Measurements from ENCODE around the gene NCAPH2. TPM values are rescaled to one million over a fixed set of nuclear protein-coding genes. Genes with fewer than 3 reads are reported as not detected.

The NCAPH2 gene
- total and polyA plus RNA-seq, 2 experiments from 2014 or later: 50.3 to 59.4 TPM

DNA sequence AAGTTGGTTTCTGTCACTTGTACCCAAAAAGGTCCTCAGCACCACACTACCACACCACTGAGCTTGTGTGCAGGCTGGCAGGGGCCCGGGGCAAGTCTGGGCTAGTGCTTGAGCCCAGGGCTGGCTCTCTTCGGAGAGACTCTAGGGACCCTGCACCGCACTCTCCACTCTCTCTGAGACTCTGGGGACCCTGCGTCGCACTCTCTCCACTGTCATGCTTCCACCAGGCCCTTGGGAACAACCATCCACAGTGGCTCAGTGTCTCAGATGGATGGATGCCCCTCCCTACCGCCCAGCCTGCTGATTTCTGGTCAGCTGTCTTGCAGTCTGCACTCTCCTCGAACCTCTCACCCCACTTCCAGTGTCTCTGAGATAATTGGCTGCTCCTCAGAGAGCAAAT lies 31.2 kb upstream of the NCAPH2 start:
- Histone ChIP-seq H3K27me3 (peaks cover 32% of the 10 kb centered on the region), H3K9me3 (ENCODE audit: low read depth) (no peaks in the 10 kb centered on the region), H3K36me3 (no peaks in the 10 kb centered on the region), H3K27ac (no peak overlapping the region), H3K4me1 (ENCODE audit: low read depth) (no peaks in the 10 kb centered on the region), H3K4me3 (no peak overlapping the region)
- TF ChIP-seq, protein P1, sequence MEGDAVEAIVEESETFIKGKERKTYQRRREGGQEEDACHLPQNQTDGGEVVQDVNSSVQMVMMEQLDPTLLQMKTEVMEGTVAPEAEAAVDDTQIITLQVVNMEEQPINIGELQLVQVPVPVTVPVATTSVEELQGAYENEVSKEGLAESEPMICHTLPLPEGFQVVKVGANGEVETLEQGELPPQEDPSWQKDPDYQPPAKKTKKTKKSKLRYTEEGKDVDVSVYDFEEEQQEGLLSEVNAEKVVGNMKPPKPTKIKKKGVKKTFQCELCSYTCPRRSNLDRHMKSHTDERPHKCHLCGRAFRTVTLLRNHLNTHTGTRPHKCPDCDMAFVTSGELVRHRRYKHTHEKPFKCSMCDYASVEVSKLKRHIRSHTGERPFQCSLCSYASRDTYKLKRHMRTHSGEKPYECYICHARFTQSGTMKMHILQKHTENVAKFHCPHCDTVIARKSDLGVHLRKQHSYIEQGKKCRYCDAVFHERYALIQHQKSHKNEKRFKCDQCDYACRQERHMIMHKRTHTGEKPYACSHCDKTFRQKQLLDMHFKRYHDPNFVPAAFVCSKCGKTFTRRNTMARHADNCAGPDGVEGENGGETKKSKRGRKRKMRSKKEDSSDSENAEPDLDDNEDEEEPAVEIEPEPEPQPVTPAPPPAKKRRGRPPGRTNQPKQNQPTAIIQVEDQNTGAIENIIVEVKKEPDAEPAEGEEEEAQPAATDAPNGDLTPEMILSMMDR (IDR thresholded peaks at IDR 0.05; ENCODE audit: low read depth, low read length): no peak
- no peak for DNase-seq (ENCODE audit: low read depth in 1 of 2, low spot score in 1 of 2)

DNA sequence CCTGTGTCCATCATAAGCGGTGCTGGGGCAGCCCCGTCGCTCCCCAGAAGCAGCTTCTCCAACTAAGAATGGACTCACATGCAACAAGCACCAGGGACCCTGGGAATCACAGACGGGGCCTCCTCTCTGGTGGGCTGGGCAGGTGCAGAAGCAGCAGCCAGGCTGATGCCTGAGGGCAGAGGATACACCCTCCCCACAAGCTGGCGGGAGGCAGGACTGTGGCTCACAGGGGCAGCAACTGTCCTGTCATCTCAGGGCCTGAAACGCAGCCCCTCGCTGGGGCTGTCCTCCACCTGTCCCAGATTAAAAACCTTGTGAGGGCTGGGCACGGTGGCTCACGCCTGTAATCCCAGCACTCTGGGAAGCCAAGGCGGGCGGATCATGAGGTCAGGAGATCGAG lies 30.1 kb upstream of the NCAPH2 start:
- TF ChIP-seq, protein P1 (IDR thresholded peaks at IDR 0.05; ENCODE audit: low read depth, low read length): no peak
- no peaks in the 10 kb centered on the region for H3K9me3 ChIP-seq (ENCODE audit: low read depth)
- no peaks in the 10 kb centered on the region for H3K4me1 ChIP-seq (ENCODE audit: low read depth)
- H3K27ac ChIP-seq: no peak overlapping the region
- peaks cover 43% of the 10 kb centered on the region for H3K27me3 ChIP-seq
- no peaks in the 10 kb centered on the region for H3K36me3 ChIP-seq
- H3K4me3 ChIP-seq: no peak overlapping the region
- DNase-seq (ENCODE audit: low read depth in 1 of 2, low spot score in 1 of 2): no peak

DNA sequence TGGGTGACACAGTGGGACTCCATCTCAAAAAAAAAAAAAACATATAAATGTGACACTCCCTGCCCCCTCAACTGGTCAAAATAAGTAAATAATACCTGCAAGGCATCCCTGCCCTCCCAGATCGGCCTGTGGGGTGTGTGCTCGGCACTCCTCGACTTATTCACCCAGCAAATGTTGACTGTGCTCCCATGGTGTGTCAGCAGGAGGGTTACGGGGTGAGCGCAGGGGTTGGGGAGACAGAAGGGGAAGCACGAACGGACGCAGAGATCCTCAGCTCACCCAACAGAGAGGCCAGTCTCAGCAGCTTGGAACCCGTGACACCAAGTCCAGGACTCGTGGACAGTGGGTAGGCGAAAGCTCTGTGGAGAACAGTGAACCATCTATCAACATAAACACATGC lies 28.3 kb upstream of the NCAPH2 start:
- Histone ChIP-seq H3K36me3 (no peaks in the 10 kb centered on the region), H3K4me3 (no peak overlapping the region), H3K27ac (no peak overlapping the region), H3K9me3 (ENCODE audit: low read depth) (no peaks in the 10 kb centered on the region), H3K4me1 (ENCODE audit: low read depth) (no peaks in the 10 kb centered on the region), H3K27me3 (peaks cover 46% of the 10 kb centered on the region)
- no peak for DNase-seq (ENCODE audit: low read depth in 1 of 2, low spot score in 1 of 2)
- TF ChIP-seq, protein P1 (IDR thresholded peaks at IDR 0.05; ENCODE audit: low read depth, low read length): no peak

DNA sequence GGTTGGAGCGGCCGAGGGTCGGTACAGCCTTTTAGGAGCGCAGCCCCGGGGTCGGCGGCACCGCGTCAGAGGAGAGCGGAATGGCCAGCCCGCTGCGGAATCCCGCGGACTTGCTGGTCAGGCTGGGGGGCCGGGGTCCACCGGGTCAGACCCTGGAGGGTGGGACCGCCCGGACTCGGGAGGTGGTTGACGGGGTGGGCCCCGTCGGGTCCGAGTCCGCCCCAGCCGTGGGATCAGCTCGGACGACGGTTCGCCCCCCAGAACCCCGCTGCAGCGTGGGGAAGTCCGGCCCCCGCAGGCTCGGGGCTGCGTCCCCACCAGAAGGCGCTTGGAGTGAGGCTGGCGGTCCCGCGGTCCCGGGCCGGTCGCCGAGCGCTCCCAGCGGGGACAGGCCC lies 27.0 kb upstream of the NCAPH2 start:
- Histone ChIP-seq H3K4me3 (peak overlapping the region; percentile 19), H3K36me3 (no peaks in the 10 kb centered on the region), H3K27me3 (peaks cover 46% of the 10 kb centered on the region), H3K27ac (no peak overlapping the region), H3K4me1 (ENCODE audit: low read depth) (no peaks in the 10 kb centered on the region), H3K9me3 (ENCODE audit: low read depth) (no peaks in the 10 kb centered on the region)
- DNase-seq (ENCODE audit: low read depth in 1 of 2, low spot score in 1 of 2): no peak
- TF ChIP-seq, protein P1 (IDR thresholded peaks at IDR 0.05; ENCODE audit: low read depth, low read length): no peak

DNA sequence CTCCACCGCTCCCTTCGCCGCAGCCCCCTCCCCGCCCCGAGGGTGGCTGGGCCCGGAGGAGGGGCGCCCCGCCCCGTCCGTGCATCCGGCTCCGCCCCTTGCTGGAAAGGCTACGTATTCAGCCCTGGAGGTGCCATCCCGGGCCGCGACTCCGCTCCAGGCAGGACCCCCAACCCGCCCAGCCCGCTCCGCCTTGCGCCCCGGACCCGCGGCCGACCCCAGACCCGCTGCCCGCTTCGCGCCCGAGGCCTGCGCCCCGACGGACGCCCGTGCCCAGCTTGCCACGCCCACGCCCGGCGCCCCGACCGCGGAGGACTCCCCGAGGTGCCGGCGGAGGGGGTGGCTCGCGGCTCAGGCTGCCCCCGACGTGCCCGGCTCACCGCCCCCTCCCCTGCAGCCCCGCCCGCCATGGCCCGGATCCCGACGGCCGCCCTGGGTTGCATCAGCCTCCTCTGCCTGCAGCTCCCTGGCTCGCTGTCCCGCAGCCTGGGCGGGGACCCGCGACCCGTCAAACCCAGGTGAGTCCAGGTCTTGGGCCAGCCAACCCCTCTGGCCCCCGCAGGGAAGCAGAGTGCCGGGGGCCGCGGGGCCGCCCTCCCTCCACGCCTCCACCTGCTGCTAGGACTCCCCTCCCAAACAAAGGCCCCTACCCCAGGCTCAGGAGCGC lies 26.5 kb upstream of the NCAPH2 start, which contains the start of gene ADM2:
Gene ADM2 (plus strand): TSS at position 104 of the 667 bp plus-strand sequence. CDS start 305 bp downstream, at position 409.
- TF ChIP-seq, protein P1 (IDR thresholded peaks at IDR 0.05; ENCODE audit: low read depth, low read length): no peak

More for the DNA sequence above, 26.5 kb upstream of the NCAPH2 start, which contains the start of gene ADM2:
- Histone ChIP-seq H3K36me3 (no peaks in the 10 kb centered on the region), H3K4me3 (peak within 1 kb of the TSS; percentile 19), H3K4me1 (ENCODE audit: low read depth) (no peaks in the 10 kb centered on the region), H3K27ac (no peak within 1 kb of the TSS), H3K9me3 (ENCODE audit: low read depth) (no peaks in the 10 kb centered on the region), H3K27me3 (peaks cover 46% of the 10 kb centered on the region)
- peak; percentile 31 to 41 for DNase-seq (ENCODE audit: low read depth in 1 of 2, low spot score in 1 of 2)
